GM12891 (cell line): ENCODE measurements around the gene SLC25A52.
A peak's percentile ranks its signal among the peaks of the same experiment; 100 is the strongest.
"Not testable (repeated sequence)": the region's sequence is repeated elsewhere in the genome, so short reads cannot be mapped to it uniquely, and the experiment has no call there.

Experiments used
- DNase-seq: peaks from one replicate; pipeline ENCODE4 v3.0.0; 2011; ENCODE audit warnings: low spot score; ENCODE audit not compliant: insufficient read length
- FAIRE-seq: peaks from 2 replicates; lab custom pipeline; 2011; peaks lifted over from hg19 to GRCh38; lab: Jason Lieb, UNC
- PAX5 ChIP-seq: IDR thresholded peaks from 2 replicates; pipeline ENCODE4 v1.6.1; 2011; ENCODE audit warnings: low read length, moderate library complexity, mild to moderate bottlenecking; ENCODE audit not compliant: insufficient read depth, severe bottlenecking
- POLR2A ChIP-seq: IDR thresholded peaks from 2 replicates; pipeline ENCODE4 v1.6.1; 2011; ENCODE audit warnings: low read depth, low read length, control low read depth
- POLR2AphosphoS5 ChIP-seq: IDR thresholded peaks from 2 replicates; pipeline ENCODE4 v1.6.1; 2011; ENCODE audit warnings: low read depth, low read length, control low read depth
- POU2F2 ChIP-seq: IDR thresholded peaks from 2 replicates; pipeline ENCODE4 v1.6.1; 2011; ENCODE audit warnings: low read depth, mild to moderate bottlenecking, control low read depth, low read length, moderate library complexity
- SPI1 ChIP-seq: IDR thresholded peaks from 2 replicates; pipeline ENCODE4 v1.6.1; 2011; ENCODE audit warnings: low read depth, low read length, control low read depth
- TAF1 ChIP-seq: IDR thresholded peaks from 2 replicates; pipeline ENCODE4 v1.6.1; 2011; ENCODE audit warnings: low read depth, low read length, control low read depth

The SLC25A52 gene

GRCh38 chr18:31741097-31741735 is 19.5 kb downstream of the SLC25A52 start:
- FAIRE-seq: peak; percentile 56
- no peak for DNase-seq
- no peak for TF ChIP-seq POLR2AphosphoS5

GRCh38 chr18:31740180-31740579 is 20.5 kb downstream of the SLC25A52 start:
- DNase-seq: no peak
- no peak for FAIRE-seq
- TF ChIP-seq POU2F2 (no peak), POLR2A (no peak), TAF1 (no peak), PAX5 (no peak), POLR2AphosphoS5 (no peak), SPI1 (no peak)

GRCh38 chr18:31739651-31740050 is 21.0 kb downstream of the SLC25A52 start:
- DNase-seq (no peak), FAIRE-seq (no peak)
- TF ChIP-seq POLR2A: no peak

- FAIRE-seq (no peak), DNase-seq (no peak)
- TF ChIP-seq PAX5 (no peak), POLR2A (no peak), SPI1 (no peak), POLR2AphosphoS5 (no peak), TAF1 (no peak), POU2F2 (no peak)
Measured at GRCh38 chr18:31738460-31739407, 21.9 kb downstream of the SLC25A52 start.

- FAIRE-seq: peak; percentile 87
- peak; percentile 96 for TF ChIP-seq SPI1
- TF ChIP-seq PAX5: no peak
- no peak for DNase-seq
Measured at GRCh38 chr18:31736630-31737029, 24.1 kb downstream of the SLC25A52 start.

GRCh38 chr18:31731628-31732027 is 29.1 kb downstream of the SLC25A52 start:
- FAIRE-seq: no peak
- TF ChIP-seq POLR2AphosphoS5: no peak
- TF ChIP-seq PAX5: no peak
- no peak for TF ChIP-seq SPI1
- TF ChIP-seq TAF1: no peak
- TF ChIP-seq POLR2A: no peak
- no peak for TF ChIP-seq POU2F2

GRCh38 chr18:31729196-31729595 is 31.5 kb downstream of the SLC25A52 start:
- not testable (repeated sequence) for DNase-seq, FAIRE-seq

More at GRCh38 chr18:31731628-31732027, 29.1 kb downstream of the SLC25A52 start:
- no peak for DNase-seq

GRCh38 chr18:31723990-31724711 is 36.5 kb downstream of the SLC25A52 start:
- DNase-seq (peak; percentile 31), FAIRE-seq (peak; percentile 76)
- TF ChIP-seq POLR2A (no peak), TAF1 (no peak), SPI1 (no peak), POU2F2 (no peak), PAX5 (no peak), POLR2AphosphoS5 (no peak)

GRCh38 chr18:31723639-31723989 is 37.1 kb downstream of the SLC25A52 start:
- FAIRE-seq (no peak), DNase-seq (no peak)
- TF ChIP-seq SPI1: no peak
- no peak for TF ChIP-seq POU2F2
- no peak for TF ChIP-seq POLR2AphosphoS5
- no peak for TF ChIP-seq POLR2A
- TF ChIP-seq TAF1: no peak
- TF ChIP-seq PAX5: no peak

- FAIRE-seq: peak; percentile 92
- DNase-seq: peak; percentile 56
- no peak for TF ChIP-seq POU2F2
- TF ChIP-seq SPI1: no peak
Measured at GRCh38 chr18:31722369-31722957, 38.2 kb downstream of the SLC25A52 start.
